Measurements from ENCODE around the gene GNB1. TPM values are rescaled to one million over a fixed set of nuclear protein-coding genes. Genes with fewer than 3 reads are reported as not detected.
"Not testable (repeated sequence)": the region's sequence is repeated elsewhere in the genome, so short reads cannot be mapped to it uniquely, and the experiment has no call there.

Gene GNB1
- polyA plus RNA-seq, 3 donors: 41.9 to 357 (median 111) TPM

DNA sequence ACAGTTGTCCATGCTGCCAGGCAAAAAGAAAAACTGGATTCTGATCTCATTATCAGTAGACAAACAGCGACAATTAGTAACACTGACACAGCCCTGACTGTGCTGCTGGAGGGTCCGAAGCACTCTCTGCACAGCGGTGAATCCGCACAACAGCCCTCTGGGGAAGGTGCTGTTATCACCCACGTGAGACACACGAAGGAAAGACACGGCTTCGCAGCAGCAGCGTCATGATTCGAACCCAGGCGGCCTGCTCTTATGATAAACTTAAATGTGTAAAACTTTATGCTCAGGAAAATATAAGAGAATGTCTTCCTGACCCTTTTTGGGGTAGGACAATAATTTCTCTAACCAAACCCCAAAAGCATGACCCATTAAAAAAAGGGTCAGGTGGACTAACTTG is 148.4 kb downstream of the GNB1 start:
- H3K36me3 ChIP-seq (replicated peaks in 1 of 2; ENCODE audit: control insufficient read depth in 1 of 2, insufficient read depth in 2 of 2, low read length in 2 of 2); H2AFZ ChIP-seq (ENCODE audit: insufficient read depth, low read depth, low read length, poor library complexity, severe bottlenecking); H4K20me1 ChIP-seq (ENCODE audit: insufficient read depth, low read length); H3K79me2 ChIP-seq (ENCODE audit: insufficient read depth, low read length); H3K4me1 Mint-ChIP-seq; H3K9me3 ChIP-seq (replicated peaks in 1 of 2; ENCODE audit: control insufficient read depth in 1 of 2, insufficient read depth in 1 of 2, low read length in 2 of 2); H3K4me3 ChIP-seq (replicated peaks in 1 of 3; ENCODE audit: low read depth in 2 of 3, low read length in 3 of 3); H3K27ac Mint-ChIP-seq; H3K9me3 Mint-ChIP-seq; H3K4me2 ChIP-seq (replicated peaks; ENCODE audit: extremely low read depth, low read length, poor library complexity, severe bottlenecking); H3K27me3 Mint-ChIP-seq (ENCODE audit: low read depth in 3 of 3); H3K4me1 ChIP-seq (ENCODE audit: control insufficient read depth in 1 of 2, insufficient read depth in 2 of 2, low read length in 2 of 2); H3K27me3 ChIP-seq (ENCODE audit: control insufficient read depth in 2 of 2, insufficient read depth in 2 of 2, low read length in 2 of 2); H3K9ac ChIP-seq (ENCODE audit: insufficient read depth, low read length, poor library complexity, severe bottlenecking); H3K4me3 Mint-ChIP-seq; DNase-seq; H3K27ac ChIP-seq (ENCODE audit: low read depth in 1 of 2, low read length in 2 of 2): not testable (repeated sequence)
- intact Hi-C loops (cut with micrococcal nuclease): loop anchor here (10.0 kb wide), 1 partner anchor 48 kb away; the partner anchor contains the start of gene SLC35E2B (in 2 of the 2)
- 82% methylated on average over 4 of the region's 11 CpGs for WGBS (ENCODE audit: insufficient coverage)
- H3K36me3 Mint-ChIP-seq: peaks cover 9 to 32% of the 10 kb centered on the region in 2 donors

DNA sequence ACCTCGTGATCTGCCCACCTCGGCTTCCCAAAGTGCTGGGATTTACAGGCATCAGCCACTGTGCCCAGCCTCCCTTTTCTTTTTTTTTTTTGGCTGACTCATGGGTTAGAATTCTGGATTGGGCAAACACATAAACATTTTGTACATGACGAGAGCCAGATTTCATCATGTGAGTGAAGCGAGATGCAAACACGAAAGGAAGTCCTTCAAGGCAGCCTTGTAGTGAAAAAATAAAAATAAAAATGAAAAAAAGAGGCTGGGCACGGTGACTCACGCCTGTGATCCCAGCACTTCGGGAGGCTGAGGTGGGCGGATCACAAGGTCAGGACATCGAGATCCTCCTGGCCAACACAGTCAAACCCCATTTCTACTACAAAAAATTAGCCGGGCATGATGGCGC is 149.9 kb downstream of the GNB1 start:
- not testable (repeated sequence) for H3K27me3 ChIP-seq (ENCODE audit: control insufficient read depth in 2 of 2, insufficient read depth in 2 of 2, low read length in 2 of 2); H3K79me2 ChIP-seq (ENCODE audit: insufficient read depth, low read length); H2AFZ ChIP-seq (ENCODE audit: insufficient read depth, low read depth, low read length, poor library complexity, severe bottlenecking); H3K36me3 ChIP-seq (replicated peaks in 1 of 2; ENCODE audit: control insufficient read depth in 1 of 2, insufficient read depth in 2 of 2, low read length in 2 of 2); H3K27me3 Mint-ChIP-seq (ENCODE audit: low read depth in 3 of 3); H4K20me1 ChIP-seq (ENCODE audit: insufficient read depth, low read length); H3K4me1 Mint-ChIP-seq; H3K27ac ChIP-seq (ENCODE audit: low read depth in 1 of 2, low read length in 2 of 2); H3K4me3 ChIP-seq (replicated peaks in 1 of 3; ENCODE audit: low read depth in 2 of 3, low read length in 3 of 3); H3K9me3 Mint-ChIP-seq; H3K9me3 ChIP-seq (replicated peaks in 1 of 2; ENCODE audit: control insufficient read depth in 1 of 2, insufficient read depth in 1 of 2, low read length in 2 of 2); H3K4me1 ChIP-seq (ENCODE audit: control insufficient read depth in 1 of 2, insufficient read depth in 2 of 2, low read length in 2 of 2); H3K4me3 Mint-ChIP-seq; H3K9ac ChIP-seq (ENCODE audit: insufficient read depth, low read length, poor library complexity, severe bottlenecking); H3K4me2 ChIP-seq (replicated peaks; ENCODE audit: extremely low read depth, low read length, poor library complexity, severe bottlenecking)
- peak in 1 of 3 donors; percentile 29 for DNase-seq
- H3K36me3 Mint-ChIP-seq: peaks cover 13 to 47% of the 10 kb centered on the region in 2 donors
- 83% methylated on average over 1 of the region's 12 CpGs for WGBS (ENCODE audit: insufficient coverage)
- intact Hi-C loops (cut with micrococcal nuclease): loop anchor here (10.0 kb wide), 1 partner anchor 46 kb away; the partner anchor contains the start of gene SLC35E2B (in 2 of the 2)
- H3K27ac Mint-ChIP-seq: peak overlapping the region in 6 of 7 donors; percentile 53 to 73 (median 66)

GRCh38 chr1:1738799-1739337 is 152.0 kb downstream of the GNB1 start:
- H2AFZ ChIP-seq (ENCODE audit: insufficient read depth, low read depth, low read length, poor library complexity, severe bottlenecking); H3K27me3 Mint-ChIP-seq (ENCODE audit: low read depth in 3 of 3); H3K79me2 ChIP-seq (ENCODE audit: insufficient read depth, low read length); H3K4me3 ChIP-seq (replicated peaks in 1 of 3; ENCODE audit: low read depth in 2 of 3, low read length in 3 of 3); DNase-seq; H3K4me3 Mint-ChIP-seq; intact Hi-C loops (cut with micrococcal nuclease); H3K27ac Mint-ChIP-seq; H3K4me2 ChIP-seq (replicated peaks; ENCODE audit: extremely low read depth, low read length, poor library complexity, severe bottlenecking); H3K9me3 ChIP-seq (replicated peaks in 1 of 2; ENCODE audit: control insufficient read depth in 1 of 2, insufficient read depth in 1 of 2, low read length in 2 of 2); H3K4me1 Mint-ChIP-seq; H3K9me3 Mint-ChIP-seq; H3K9ac ChIP-seq (ENCODE audit: insufficient read depth, low read length, poor library complexity, severe bottlenecking); H3K4me1 ChIP-seq (ENCODE audit: control insufficient read depth in 1 of 2, insufficient read depth in 2 of 2, low read length in 2 of 2); H4K20me1 ChIP-seq (ENCODE audit: insufficient read depth, low read length); H3K27ac ChIP-seq (ENCODE audit: low read depth in 1 of 2, low read length in 2 of 2); H3K27me3 ChIP-seq (ENCODE audit: control insufficient read depth in 2 of 2, insufficient read depth in 2 of 2, low read length in 2 of 2): not testable (repeated sequence)
- WGBS (ENCODE audit: insufficient coverage): no CpG with 5 or more reads among the region's 22 CpGs
- H3K36me3 ChIP-seq (replicated peaks in 1 of 2; ENCODE audit: control insufficient read depth in 1 of 2, insufficient read depth in 2 of 2, low read length in 2 of 2): peaks cover 4 to 13% of the 10 kb centered on the region in 2 donors
- peaks cover 25 to 66% of the 10 kb centered on the region in 2 donors for H3K36me3 Mint-ChIP-seq

DNA sequence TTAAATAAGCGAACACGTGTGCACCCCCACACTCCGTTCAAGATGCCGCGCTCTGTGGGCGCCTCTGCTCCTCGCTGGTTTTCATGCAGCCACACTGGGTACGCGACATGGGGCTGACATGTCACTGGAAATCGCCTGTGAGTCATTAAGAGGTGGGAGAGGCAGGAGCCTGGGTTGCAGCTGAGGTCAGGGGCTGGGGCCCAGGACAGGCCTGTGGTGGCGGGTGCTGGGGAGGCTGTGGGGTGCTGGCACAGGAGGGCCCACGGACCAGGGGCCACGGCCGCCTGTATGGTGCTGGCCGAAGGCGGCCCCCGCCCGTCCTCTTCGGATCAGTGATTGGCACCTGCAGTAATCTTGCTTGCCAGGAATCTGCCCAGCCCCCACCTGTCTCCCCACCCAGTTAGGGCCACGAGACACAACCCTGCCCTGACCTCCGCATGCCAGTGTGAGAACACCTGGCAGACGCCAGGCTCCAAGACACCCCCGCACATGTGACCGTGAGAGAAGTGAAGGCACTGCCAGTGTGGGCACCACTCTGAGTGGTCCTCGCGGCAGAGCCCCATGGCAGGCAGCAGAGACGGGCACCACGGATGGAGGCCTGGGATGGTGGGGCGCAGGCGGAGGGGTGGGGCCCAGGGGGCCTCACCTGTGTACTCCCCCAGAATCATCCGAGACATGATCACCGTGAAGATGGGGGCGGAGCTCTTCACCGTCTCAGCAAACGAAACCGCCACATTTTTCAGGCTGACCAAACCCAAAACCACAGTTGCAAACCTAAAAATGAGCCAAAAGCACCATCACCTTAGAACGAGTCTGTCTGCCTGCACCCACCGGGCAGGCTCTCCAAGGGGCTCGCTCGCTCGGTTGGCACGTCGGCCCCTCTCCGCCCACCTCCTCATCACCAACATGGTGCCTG is 153.0 kb downstream of the GNB1 start:
- H3K27me3 ChIP-seq (ENCODE audit: control insufficient read depth in 2 of 2, insufficient read depth in 2 of 2, low read length in 2 of 2); H3K4me3 Mint-ChIP-seq; intact Hi-C loops (cut with micrococcal nuclease); H3K27me3 Mint-ChIP-seq (ENCODE audit: low read depth in 3 of 3); H3K9me3 Mint-ChIP-seq; H3K4me3 ChIP-seq (replicated peaks in 1 of 3; ENCODE audit: low read depth in 2 of 3, low read length in 3 of 3); H3K4me1 ChIP-seq (ENCODE audit: control insufficient read depth in 1 of 2, insufficient read depth in 2 of 2, low read length in 2 of 2); H2AFZ ChIP-seq (ENCODE audit: insufficient read depth, low read depth, low read length, poor library complexity, severe bottlenecking); H3K4me1 Mint-ChIP-seq; H4K20me1 ChIP-seq (ENCODE audit: insufficient read depth, low read length); H3K27ac ChIP-seq (ENCODE audit: low read depth in 1 of 2, low read length in 2 of 2); H3K9me3 ChIP-seq (replicated peaks in 1 of 2; ENCODE audit: control insufficient read depth in 1 of 2, insufficient read depth in 1 of 2, low read length in 2 of 2); H3K79me2 ChIP-seq (ENCODE audit: insufficient read depth, low read length); H3K9ac ChIP-seq (ENCODE audit: insufficient read depth, low read length, poor library complexity, severe bottlenecking); DNase-seq; H3K4me2 ChIP-seq (replicated peaks; ENCODE audit: extremely low read depth, low read length, poor library complexity, severe bottlenecking): not testable (repeated sequence)
- H3K36me3 ChIP-seq (replicated peaks in 1 of 2; ENCODE audit: control insufficient read depth in 1 of 2, insufficient read depth in 2 of 2, low read length in 2 of 2): peaks cover 5 to 16% of the 10 kb centered on the region in 2 donors
- 91% methylated on average over 9 of the region's 44 CpGs for WGBS (ENCODE audit: insufficient coverage)
- Mint-ChIP-seq H3K27ac (peak overlapping the region in 1 of 7 donors; percentile 82), H3K36me3 (peaks cover 27 to 73% of the 10 kb centered on the region in 2 donors)
